GM21423 (cell line): ENCODE measurements around the gene ZNF526.

Source experiments
- ATAC-seq: cut with Tn5 transposase; IDR thresholded peaks from one replicate; pipeline ENCODE4 v1.9.1; 2021; ENCODE audit warnings: mild to moderate bottlenecking, moderate library complexity; ENCODE audit not compliant: unreplicated experiment

Gene ZNF526

GRCh38 chr19:42220751-42221097, 612 bp downstream of the ZNF526 start:
- no peak for ATAC-seq

DNA sequence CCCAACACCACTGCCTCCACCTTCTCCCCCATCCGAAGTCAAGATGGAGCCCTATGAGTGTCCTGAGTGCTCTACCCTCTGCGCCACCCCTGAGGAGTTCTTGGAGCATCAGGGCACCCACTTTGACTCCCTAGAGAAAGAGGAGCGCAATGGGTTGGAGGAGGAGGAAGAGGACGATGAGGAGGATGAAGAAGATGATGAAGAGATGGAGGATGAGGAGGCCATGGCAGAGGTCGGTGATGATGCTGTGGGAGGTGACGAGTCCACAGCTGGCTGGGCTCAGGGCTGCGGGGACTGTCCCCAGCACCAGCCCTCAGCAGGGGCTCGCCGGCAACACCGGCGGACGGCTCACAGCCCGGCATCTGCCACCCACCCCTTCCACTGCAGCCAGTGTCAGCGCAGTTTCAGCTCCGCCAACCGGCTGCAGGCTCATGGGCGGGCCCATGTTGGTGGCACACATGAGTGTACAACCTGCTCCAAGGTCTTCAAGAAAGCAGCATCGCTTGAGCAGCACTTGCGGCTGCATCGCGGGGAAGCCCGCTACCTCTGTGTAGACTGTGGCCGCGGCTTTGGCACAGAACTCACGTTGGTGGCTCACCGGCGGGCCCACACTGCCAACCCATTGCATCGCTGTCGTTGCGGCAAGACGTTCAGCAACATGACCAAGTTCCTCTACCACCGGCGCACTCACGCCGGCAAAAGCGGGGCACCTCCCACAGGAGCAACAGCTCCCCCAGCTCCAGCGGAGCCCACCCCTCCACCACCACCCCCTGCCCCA, 5.0 kb downstream of the ZNF526 start:
- ATAC-seq = no peak

DNA sequence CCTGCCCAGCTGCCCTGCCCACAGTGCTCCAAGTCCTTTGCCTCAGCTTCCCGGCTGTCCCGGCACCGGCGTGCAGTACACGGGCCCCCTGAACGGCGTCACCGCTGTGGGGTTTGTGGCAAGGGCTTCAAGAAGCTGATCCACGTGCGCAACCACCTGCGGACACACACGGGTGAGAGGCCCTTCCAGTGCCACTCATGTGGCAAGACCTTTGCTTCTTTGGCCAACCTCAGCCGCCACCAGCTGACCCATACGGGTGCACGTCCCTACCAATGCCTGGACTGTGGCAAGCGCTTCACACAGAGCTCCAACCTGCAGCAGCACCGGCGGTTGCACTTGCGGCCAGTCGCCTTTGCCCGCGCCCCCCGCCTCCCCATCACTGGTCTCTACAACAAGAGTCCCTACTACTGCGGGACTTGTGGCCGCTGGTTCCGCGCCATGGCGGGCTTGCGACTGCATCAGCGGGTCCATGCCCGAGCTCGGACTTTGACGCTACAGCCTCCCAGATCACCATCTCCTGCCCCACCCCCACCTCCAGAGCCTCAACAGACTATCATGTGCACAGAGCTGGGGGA, 5.7 kb downstream of the ZNF526 start:
- no peak for ATAC-seq

GRCh38 chr19:42226886-42227285, 6.8 kb downstream of the ZNF526 start:
- no peak for ATAC-seq

DNA sequence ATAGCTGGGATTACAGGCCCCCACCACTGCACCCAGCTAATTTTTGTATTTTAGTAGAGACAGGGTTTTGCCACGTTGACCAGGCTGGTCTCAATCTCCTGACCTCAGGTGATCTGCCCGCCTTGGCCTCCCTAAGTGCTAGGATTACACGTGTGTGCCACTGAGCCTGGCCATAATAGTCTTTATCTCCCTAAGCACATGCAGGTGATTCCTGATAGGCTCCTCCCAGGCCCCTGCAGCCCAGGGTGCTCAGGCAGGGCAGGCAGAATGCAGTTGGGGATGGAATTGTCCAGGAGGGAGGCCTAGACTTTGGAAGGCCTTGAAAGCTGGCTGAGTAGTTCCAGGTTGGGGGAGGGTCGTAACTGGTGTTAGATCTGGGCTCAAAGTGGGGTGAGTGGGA, 8.5 kb downstream of the ZNF526 start:
- ATAC-seq = no peak

DNA sequence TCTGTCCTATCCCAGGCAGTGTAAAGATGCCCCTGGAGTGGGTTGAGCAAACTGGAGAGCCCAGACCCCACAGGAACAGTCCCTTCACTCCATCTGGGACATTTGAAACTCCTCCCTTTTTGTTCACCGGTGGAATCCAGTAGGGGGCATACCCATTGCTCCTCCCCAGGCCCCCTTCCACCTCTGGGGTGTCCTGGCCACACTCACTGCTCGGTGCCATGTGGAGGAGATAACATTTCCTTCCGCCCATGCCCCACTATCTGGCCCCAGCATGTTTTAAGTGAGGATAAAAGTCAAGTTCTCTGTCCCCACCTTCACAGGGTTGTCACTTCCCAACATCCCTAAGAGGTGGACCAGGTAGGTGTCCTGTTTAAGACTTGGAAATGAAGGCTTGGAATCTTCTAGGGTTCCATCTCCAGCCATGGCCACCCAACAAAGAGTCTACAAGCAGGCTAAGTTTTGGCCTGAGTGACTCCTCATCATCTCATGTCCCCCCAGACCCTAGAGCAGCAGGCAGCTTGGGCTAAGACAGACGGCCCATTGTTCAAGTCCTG, 9.3 kb downstream of the ZNF526 start:
- no peak for ATAC-seq

- no peak for ATAC-seq
Measured at GRCh38 chr19:42229855-42230351, 9.8 kb downstream of the ZNF526 start.

DNA sequence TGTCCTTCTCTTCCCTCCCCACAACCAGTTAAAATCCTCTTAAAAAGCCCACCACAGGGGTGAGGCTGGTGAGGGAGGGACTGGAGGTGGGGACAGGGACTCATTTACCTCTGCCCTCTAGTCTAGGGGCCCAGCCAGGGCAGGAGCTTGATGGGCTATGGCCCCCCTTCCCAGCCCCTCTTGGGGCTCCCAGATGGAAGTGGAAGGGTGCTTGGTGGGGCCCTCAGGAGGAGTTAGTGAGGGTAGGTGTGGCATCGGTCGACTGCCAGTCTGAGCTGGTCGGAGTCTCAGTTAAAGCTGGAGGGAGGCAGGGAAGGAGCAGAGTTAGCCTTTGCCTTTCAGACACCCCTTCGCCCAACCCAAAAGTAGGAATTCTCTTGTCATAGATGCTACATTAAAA, 10.5 kb downstream of the ZNF526 start:
- ATAC-seq = no peak

DNA sequence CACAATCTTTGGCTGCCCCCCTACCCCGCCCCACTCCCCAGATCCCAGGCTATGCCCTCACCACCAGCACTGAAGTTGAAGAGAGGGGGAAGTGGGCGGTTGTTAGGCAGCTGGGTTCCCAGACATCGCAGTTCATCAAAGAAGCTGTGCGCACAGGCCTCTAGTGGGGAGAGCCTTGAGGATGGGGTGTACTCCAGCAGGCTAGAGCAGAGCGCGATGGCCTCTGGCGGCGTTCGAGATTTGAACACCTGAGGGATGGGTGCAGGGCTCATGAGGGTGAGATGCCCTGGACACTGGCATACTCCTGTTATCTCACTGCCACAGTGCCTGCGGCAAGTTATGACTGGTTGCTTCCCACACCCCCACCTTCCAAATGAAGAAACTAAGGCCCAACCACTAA, 12.3 kb downstream of the ZNF526 start:
- ATAC-seq = no peak

- no peak for ATAC-seq
Measured at GRCh38 chr19:42233106-42233505, 13.0 kb downstream of the ZNF526 start.

DNA sequence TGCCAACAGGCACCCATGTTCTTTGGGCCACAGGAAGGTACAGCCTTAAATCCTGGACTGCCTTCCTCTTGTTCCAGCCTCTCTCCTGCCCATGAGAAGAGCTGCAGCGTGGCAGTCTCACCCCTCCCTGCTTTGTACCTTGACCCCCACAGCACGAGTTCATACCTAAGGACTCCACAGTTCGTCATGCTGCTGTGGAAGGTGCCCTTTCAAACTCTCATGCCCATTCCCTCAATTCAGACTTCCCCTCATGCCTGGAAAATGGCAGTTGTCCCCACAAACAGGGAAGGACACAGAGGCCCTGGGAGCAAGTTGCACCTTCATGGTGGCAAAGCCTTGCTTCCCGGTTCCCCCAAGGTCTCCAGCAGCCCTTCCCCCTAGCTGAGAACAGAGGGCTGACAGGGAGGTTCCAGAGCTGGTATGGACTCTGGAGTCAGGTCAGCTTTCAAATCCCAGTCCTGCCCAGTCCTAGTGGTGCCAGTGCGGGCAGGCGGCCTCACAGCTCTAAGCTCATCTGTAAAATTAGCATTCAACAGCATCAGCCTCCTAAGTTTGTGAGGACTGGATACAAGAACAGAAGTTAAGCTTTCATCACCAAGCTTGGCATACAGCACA, 13.7 kb downstream of the ZNF526 start:
- ATAC-seq = no peak

DNA sequence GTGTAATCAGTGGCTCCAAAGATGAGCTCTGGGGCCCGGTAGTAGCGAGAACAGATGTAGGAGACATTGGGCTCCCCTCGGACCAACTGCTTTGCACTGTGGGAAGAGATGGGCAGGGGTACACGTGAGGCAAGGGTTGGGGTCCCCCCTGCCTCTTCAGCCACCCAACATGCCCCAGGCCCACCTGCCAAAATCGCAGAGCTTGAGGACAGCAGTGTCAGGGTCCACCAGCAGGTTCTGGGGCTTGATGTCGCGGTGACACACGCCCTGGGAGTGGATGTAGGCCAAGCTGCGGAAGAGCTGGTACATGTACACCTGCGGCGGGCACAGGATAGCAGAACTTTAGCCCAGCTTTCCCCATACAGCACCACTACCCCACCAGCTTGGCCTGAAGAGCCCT, 14.3 kb downstream of the ZNF526 start:
- no peak for ATAC-seq

- no peak for ATAC-seq
Measured at GRCh38 chr19:42235181-42235580, 15.1 kb downstream of the ZNF526 start.

- no peak for ATAC-seq
Measured at GRCh38 chr19:42239544-42240220, 19.6 kb downstream of the ZNF526 start.

DNA sequence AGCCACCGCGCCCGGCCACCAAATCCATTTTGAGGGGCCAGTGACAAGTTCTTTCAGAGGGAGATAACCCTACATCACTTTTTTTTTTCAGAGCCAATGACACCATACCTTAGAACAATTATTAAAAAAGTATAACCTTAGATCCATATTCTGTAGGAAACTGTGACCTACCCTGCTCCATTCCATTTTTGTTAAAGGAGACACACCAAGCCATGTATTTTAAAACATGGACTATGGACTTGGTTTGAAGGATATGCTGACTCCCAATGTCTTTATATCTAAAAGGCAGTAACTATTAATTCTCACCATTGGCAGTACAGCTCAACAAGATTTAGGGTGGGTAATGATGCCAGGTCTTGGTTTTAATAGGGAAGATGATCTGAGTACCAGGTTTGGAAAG, 21.2 kb downstream of the ZNF526 start:
- no peak for ATAC-seq

GRCh38 chr19:42242069-42242511, 22.0 kb downstream of the ZNF526 start:
- no peak for ATAC-seq

DNA sequence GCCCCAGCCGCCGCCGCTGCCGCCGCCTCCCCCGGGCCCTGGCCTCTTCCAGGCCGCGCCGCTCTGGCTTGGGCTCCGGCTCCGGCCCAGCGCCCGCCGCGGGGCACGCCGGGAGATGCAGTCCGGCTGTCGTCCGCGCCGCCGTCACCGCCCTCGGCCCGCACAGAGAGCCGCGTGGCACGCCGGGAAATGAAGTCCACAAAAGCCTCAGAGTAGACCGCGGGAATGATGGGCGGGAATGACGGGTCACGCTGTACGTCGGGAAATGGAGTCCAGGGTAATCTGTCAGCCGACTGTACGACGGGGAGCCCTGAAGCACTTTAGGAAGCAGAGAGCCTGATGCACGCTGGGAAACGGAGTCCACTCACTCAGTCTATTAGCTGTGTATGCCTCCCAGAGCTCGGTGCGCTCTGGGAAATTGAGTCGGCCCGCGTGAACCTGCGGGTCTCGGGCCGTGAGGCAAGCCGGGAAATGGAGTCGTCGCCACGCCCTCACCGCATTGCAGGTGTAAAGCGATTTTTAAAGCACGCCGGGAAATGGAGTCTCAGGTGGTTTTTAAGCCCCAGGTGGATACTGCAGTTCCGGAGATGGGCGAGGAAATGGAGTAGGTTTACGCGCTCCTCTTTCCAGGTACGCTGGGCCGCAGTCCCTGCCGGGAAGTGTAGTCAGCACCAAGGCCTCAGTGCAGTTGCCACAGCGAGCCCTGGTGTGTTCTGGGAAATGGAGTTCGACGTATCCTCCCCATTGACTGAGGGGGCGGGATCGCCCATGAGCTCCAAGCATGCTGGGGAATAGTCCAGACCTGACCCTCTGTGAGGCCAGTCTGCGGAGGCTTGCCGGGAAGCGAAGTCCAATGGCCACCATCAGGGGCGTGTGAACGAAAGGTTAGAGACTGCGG, 22.6 kb downstream of the ZNF526 start, which contains the start of gene GSK3A:
GSK3A (minus strand) TSS at position 91 of the 898 bp plus-strand sequence. CDS start 137 bp downstream, outside the sequence.
- peak; percentile 57 for ATAC-seq

DNA sequence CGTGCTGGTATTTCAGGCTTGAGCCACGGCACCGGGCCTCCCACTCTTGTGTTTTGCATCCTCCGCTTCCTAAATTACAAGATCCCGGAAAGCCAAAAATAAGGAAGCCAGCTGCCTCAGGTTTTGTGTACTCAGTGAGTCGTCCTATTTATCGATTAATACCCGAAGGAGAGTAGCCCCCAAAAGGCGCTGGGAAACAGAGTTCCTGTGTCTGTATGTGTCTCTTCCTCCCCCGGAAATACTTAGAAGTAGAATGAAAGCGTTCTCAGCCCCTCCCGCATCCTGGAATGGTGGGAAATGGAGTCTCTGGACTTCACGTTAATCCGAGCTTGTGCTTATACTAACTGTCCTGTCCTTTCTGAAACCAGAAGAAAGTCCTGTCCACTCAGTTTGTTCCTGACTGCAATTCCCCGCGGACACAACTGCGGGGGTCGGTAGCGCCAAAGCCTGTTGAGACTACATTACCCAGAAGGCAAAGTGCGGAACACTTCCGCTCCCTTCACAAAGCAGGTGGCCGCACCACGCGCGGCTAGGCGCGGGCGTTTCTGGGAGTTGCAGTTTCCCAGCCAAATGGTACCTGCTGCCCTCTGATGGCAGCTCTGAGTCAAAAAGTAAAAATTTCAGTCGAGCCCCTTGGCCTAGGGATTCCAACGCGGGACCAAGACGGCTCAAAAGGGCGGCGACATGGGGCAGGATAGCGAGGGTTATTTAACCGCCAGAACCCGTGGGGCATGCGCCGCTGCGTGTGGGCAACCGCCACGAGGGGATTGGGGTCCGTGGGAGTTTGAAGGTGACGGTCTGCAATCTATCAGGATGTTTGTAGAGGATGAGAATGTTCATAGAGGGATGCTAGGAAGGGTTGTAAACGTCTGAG, 24.5 kb downstream of the ZNF526 start:
- peak; percentile 33 for ATAC-seq

DNA sequence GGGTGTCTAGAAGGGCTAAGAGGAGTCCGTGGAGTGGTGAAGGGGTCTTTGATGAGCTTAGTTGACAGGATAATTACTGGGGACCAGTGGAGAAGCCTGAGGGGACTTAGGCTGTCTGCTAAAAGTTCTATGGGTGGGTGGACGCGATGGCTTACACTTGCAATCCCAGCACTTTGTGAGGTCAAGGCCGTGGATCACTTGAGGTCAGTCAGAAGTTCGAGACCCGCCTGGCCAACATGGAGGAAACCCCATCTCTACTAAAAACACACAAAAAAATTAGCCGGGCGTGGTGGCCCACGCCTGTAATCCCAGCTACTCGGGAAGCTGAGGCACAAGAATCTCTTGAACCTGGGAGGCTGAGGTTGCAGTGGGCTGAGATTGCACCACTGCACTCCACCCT, 25.1 kb downstream of the ZNF526 start:
- no peak for ATAC-seq
